Stomach (tissue), 9 donors: Measurements from ENCODE around the gene EIF4A2. TPM values are rescaled to one million over a fixed set of nuclear protein-coding genes. Genes with fewer than 3 reads are reported as not detected.

Experiments used
- DNase-seq, 2 donors: peaks; one replicate each; pipeline versions ENCODE4 v3.0.0 to v3.0.0-alpha.2; 2013 to 2019
- H3K27ac ChIP-seq, 5 donors: fragments of 200-600 bp in 4 of 5; sonication (generic) in 4 of 5; one replicate each; pipeline ENCODE4 v1.5.1; 2013 to 2019; ENCODE audit warnings: mild to moderate bottlenecking in 1 of 5, moderate library complexity in 1 of 5
- H3K27me3 ChIP-seq, 3 donors: fragments of 200-600 bp; sonication (generic); one replicate each; pipeline ENCODE4 v1.5.1; 2017 to 2019; ENCODE audit warnings: mixed run types in 1 of 3
- H3K36me3 ChIP-seq, 4 donors: fragments of 200-600 bp; sonication (generic); 1 replicate in 3 of 4; 2 replicates in 1 of 4; pipeline ENCODE4 v1.5.1; 2016 to 2019
- H3K4me1 ChIP-seq, 4 donors: fragments of 200-600 bp; sonication (generic); one replicate each; pipeline ENCODE4 v1.5.1; 2016 to 2019
- H3K4me3 ChIP-seq, 4 donors: fragments of 200-600 bp; sonication (generic) in 3 of 4; one replicate each; pipeline ENCODE4 v1.5.1; 2016 to 2019; ENCODE audit warnings: mild to moderate bottlenecking in 1 of 4
- H3K9me3 ChIP-seq, 4 donors: fragments of 200-600 bp; sonication (generic); one replicate each; pipeline ENCODE4 v1.5.1; 2016 to 2019
- CTCF ChIP-seq, 7 experiments: fragments of 450-650 bp in 4 of 7; fragments of 200-600 bp in 3 of 7; sonication (generic) in 3 of 7; IDR thresholded peaks; one replicate each; pipeline ENCODE4 v1.5.1; 2016 to 2019; ENCODE audit warnings: antibody characterized with exemption in 7 of 7, control low read depth in 2 of 7, mild to moderate bottlenecking in 1 of 7
- EP300 ChIP-seq: sonication (generic); formaldehyde crosslinking; IDR thresholded peaks from one replicate; pipeline ENCODE4 v1.6.1; 2017; ENCODE audit warnings: antibody characterized with exemption
- POLR2A ChIP-seq, 4 donors: fragments of 450-650 bp; IDR thresholded peaks; one replicate each; pipeline ENCODE4 v1.6.1; 2016; ENCODE audit warnings: antibody characterized with exemption in 4 of 4, control low read depth in 2 of 4, mild to moderate bottlenecking in 1 of 4, moderate library complexity in 1 of 4
- POLR2AphosphoS5 ChIP-seq, 3 donors: sonication (generic); formaldehyde crosslinking; IDR thresholded peaks; one replicate each; pipeline ENCODE4 v1.6.1; 2016; ENCODE audit warnings: antibody characterized with exemption in 3 of 3
- whole genome bisulfite sequencing, 5 donors: extraction: QIAGEN DNeasy Blood & Tissue Kit in 3 of 5; methylation state at CpG; one replicate each; pipeline versions ENCODE4 v1.1.5 to v1.1.7; 2013 to 2018; 5-methylcytosine and 5-hydroxymethylcytosine counted together
- intact Hi-C: fragments of 100-400 bp; cut with DNase I; formaldehyde crosslinking; loops from one replicate; pipeline ENCODE4 v1.15.1; 2023; ENCODE audit warnings: low total_unique reads
- polyA plus RNA-seq, 3 donors: library from polyadenylated mRNA; stranded (reverse); fragments of 200-250 nt; gene quantifications; one replicate each; pipeline ENCODE4 v1.2.3, GENCODE V29; 2013
- total RNA-seq, 5 donors: library from RNA; depleted of rRNA; stranded (reverse); fragments of >200 nt; gene quantifications; one replicate each; pipeline versions ENCODE4 v1.1.0 to v1.2.3, GENCODE V29; 2014 to 2016
- donor health status: healthy with polysubstance abuse.
- donor health status: Bipolar disorder and iron deficiency.
- donor health status: healthy.

Gene EIF4A2
- total and polyA plus RNA-seq, 8 donors, result 165 to 1,058 (median 391) TPM

GRCh38 chr3:186824430-186825139, 41.2 kb downstream of the EIF4A2 start:
- Histone ChIP-seq H3K4me3 (no peak overlapping the region), H3K27me3 (peaks cover 3 to 60% (median 53%) of the 10 kb centered on the region in 3 donors), H3K9me3 (no peaks in the 10 kb centered on the region), H3K4me1 (peaks cover 0 to 34% (median 30%) of the 10 kb centered on the region in 4 donors), H3K36me3 (no peaks in the 10 kb centered on the region), H3K27ac (no peak overlapping the region)
- WGBS, 5 donors, result 24 to 34% (median 29%) methylated on average over 9 to 18 of the region's 18 CpGs
- no peak for DNase-seq
- TF ChIP-seq POLR2A (IDR thresholded peaks at IDR 0.05), result no peak
- no peak for TF ChIP-seq EP300
- no peak for TF ChIP-seq CTCF (IDR thresholded peaks at IDR 0.05)
- TF ChIP-seq POLR2AphosphoS5 (IDR thresholded peaks at IDR 0.05), result no peak
- intact Hi-C loops, result no loop called here

- Histone ChIP-seq H3K36me3 (no peaks in the 10 kb centered on the region), H3K27ac (no peak overlapping the region), H3K4me3 (no peak overlapping the region), H3K9me3 (no peaks in the 10 kb centered on the region), H3K4me1 (peaks cover 0 to 34% (median 30%) of the 10 kb centered on the region in 4 donors), H3K27me3 (peaks cover 3 to 68% (median 61%) of the 10 kb centered on the region in 3 donors)
- peak in 1 of 2 donors; percentile 60 for DNase-seq
- intact Hi-C loops, result no loop called here
- 5 to 17% (median 6%) methylated on average over 20 to 23 of the region's 23 CpGs for WGBS, 5 donors
- TF ChIP-seq EP300 (no peak), POLR2AphosphoS5 (IDR thresholded peaks at IDR 0.05) (no peak), POLR2A (IDR thresholded peaks at IDR 0.05) (no peak)
Measured at GRCh38 chr3:186825294-186825821, 42.0 kb downstream of the EIF4A2 start.

- DNase-seq, result peak in 1 of 2 donors; percentile 15
- Histone ChIP-seq H3K4me3 (no peak overlapping the region), H3K27ac (no peak overlapping the region), H3K27me3 (peaks cover 3 to 74% (median 61%) of the 10 kb centered on the region in 3 donors), H3K9me3 (no peaks in the 10 kb centered on the region), H3K4me1 (peaks cover 0 to 34% (median 29%) of the 10 kb centered on the region in 4 donors), H3K36me3 (no peaks in the 10 kb centered on the region)
- intact Hi-C loops, result no loop called here
- TF ChIP-seq POLR2AphosphoS5 (IDR thresholded peaks at IDR 0.05) (no peak), CTCF (IDR thresholded peaks at IDR 0.05) (no peak), EP300 (no peak), POLR2A (IDR thresholded peaks at IDR 0.05) (no peak)
- WGBS, 5 donors, result 24 to 34% (median 31%) methylated on average over 10 to 11 of the region's 11 CpGs
Measured at GRCh38 chr3:186825872-186826409, 42.6 kb downstream of the EIF4A2 start.

GRCh38 chr3:186826410-186826975, 43.1 kb downstream of the EIF4A2 start:
- Histone ChIP-seq H3K27ac (peak overlapping the region in 1 of 5 donors; percentile 77), H3K27me3 (peaks cover 3 to 79% (median 61%) of the 10 kb centered on the region in 3 donors), H3K4me1 (peaks cover 0 to 34% (median 28%) of the 10 kb centered on the region in 4 donors), H3K9me3 (no peaks in the 10 kb centered on the region), H3K36me3 (no peaks in the 10 kb centered on the region), H3K4me3 (peak overlapping the region; percentile 65 to 74 (median 68))
- intact Hi-C loops, result no loop called here
- peak in 1 of 2 donors; percentile 13 for DNase-seq
- no peak for TF ChIP-seq CTCF (IDR thresholded peaks at IDR 0.05)
- no peak for TF ChIP-seq EP300
- TF ChIP-seq POLR2A (IDR thresholded peaks at IDR 0.05), result no peak
- TF ChIP-seq POLR2AphosphoS5 (IDR thresholded peaks at IDR 0.05), result no peak
- WGBS, 5 donors, result 13 to 18% (median 14%) methylated on average over 14 of the region's 14 CpGs
